H9 (cell line): ENCODE measurements around the gene NCAM2. TPM values are rescaled to one million over a fixed set of nuclear protein-coding genes. Genes with fewer than 3 reads are reported as not detected.

Source experiments
- DNase-seq: peaks from one replicate; pipeline ENCODE4 v3.0.0-alpha.2; 2017
- H2AFZ ChIP-seq: one replicate; pipeline ENCODE4 v1.6.1; 2013; ENCODE audit warnings: mild to moderate bottlenecking, low read length, control low read depth, moderate library complexity
- H2AK5ac ChIP-seq: 2 replicates; pipeline ENCODE4 v1.6.1; 2013; ENCODE audit warnings: low read length, control low read depth, mixed read lengths; ENCODE audit not compliant: insufficient read length
- H2BK120ac ChIP-seq: one replicate; pipeline ENCODE4 v1.6.1; 2013; ENCODE audit warnings: low read depth, mild to moderate bottlenecking, low read length, control low read depth, inconsistent platforms; ENCODE audit not compliant: poor library complexity, severe bottlenecking
- H2BK12ac ChIP-seq: 2 replicates; pipeline ENCODE4 v1.6.1; 2013; ENCODE audit warnings: low read length, control low read depth, mixed read lengths, low read depth; ENCODE audit not compliant: insufficient read length
- H2BK15ac ChIP-seq: 2 replicates; pipeline ENCODE4 v1.6.1; 2013; ENCODE audit warnings: low read depth, low read length, control low read depth
- H2BK20ac ChIP-seq: one replicate; pipeline ENCODE4 v1.6.1; 2013; ENCODE audit warnings: low read depth, mild to moderate bottlenecking, low read length, control low read depth, inconsistent platforms; ENCODE audit not compliant: poor library complexity, severe bottlenecking
- H2BK5ac ChIP-seq: 2 replicates; pipeline ENCODE4 v1.6.1; 2013; ENCODE audit warnings: low read length, control low read depth, mixed read lengths; ENCODE audit not compliant: insufficient read length
- H3K14ac ChIP-seq: 2 replicates; pipeline ENCODE4 v1.6.1; 2013; ENCODE audit warnings: low read length, control low read depth; ENCODE audit not compliant: insufficient read depth
- H3K18ac ChIP-seq: 2 replicates; pipeline ENCODE4 v1.6.1; 2013; ENCODE audit warnings: low read depth, mild to moderate bottlenecking, mixed read lengths, low read length, control low read depth; ENCODE audit not compliant: insufficient read length
- H3K23ac ChIP-seq: 2 replicates; pipeline ENCODE4 v1.6.1; 2013; ENCODE audit warnings: low read length, control low read depth, mixed read lengths, low read depth; ENCODE audit not compliant: insufficient read length
- H3K23me2 ChIP-seq: 2 replicates; pipeline ENCODE4 v1.6.1; 2013; ENCODE audit warnings: low read depth, mild to moderate bottlenecking, mixed read lengths, low read length, control low read depth; ENCODE audit not compliant: insufficient read length, poor library complexity, severe bottlenecking
- H3K27ac ChIP-seq: 2 replicates; pipeline ENCODE4 v1.5.1; 2013; ENCODE audit warnings: low read length, control low read depth, mixed read lengths, low read depth; ENCODE audit not compliant: insufficient read length
- H3K27me3 ChIP-seq: 2 replicates; pipeline ENCODE4 v1.6.1; 2013; ENCODE audit warnings: low read length, control low read depth, inconsistent platforms; ENCODE audit not compliant: insufficient read depth
- H3K4ac ChIP-seq: 2 replicates; pipeline ENCODE4 v1.6.1; 2013; ENCODE audit warnings: low read depth, mild to moderate bottlenecking, control low read depth, inconsistent platforms, low read length, moderate library complexity
- H3K4me1 ChIP-seq: 2 replicates; pipeline ENCODE4 v1.6.1; 2013; ENCODE audit warnings: low read length, control low read depth, inconsistent platforms; ENCODE audit not compliant: insufficient read depth
- H3K4me2 ChIP-seq: 2 replicates; pipeline ENCODE4 v1.6.1; 2013; ENCODE audit warnings: low read length, control low read depth, mixed read lengths; ENCODE audit not compliant: insufficient read length, insufficient read depth
- H3K56ac ChIP-seq: 2 replicates; pipeline ENCODE4 v1.6.1; 2013; ENCODE audit warnings: low read depth, mild to moderate bottlenecking, mixed read lengths, low read length, control low read depth; ENCODE audit not compliant: insufficient read length
- H3K79me1 ChIP-seq: 2 replicates; pipeline ENCODE4 v1.6.1; 2013; ENCODE audit warnings: low read depth, mild to moderate bottlenecking, moderate library complexity, low read length, control low read depth, inconsistent platforms; ENCODE audit not compliant: insufficient read depth, poor library complexity, severe bottlenecking
- H3K79me2 ChIP-seq: 2 replicates; pipeline ENCODE4 v1.6.1; 2013; ENCODE audit warnings: low read length, control low read depth, inconsistent platforms; ENCODE audit not compliant: insufficient read depth
- H3K9ac ChIP-seq: 2 replicates; pipeline ENCODE4 v1.6.1; 2013; ENCODE audit warnings: low read length, control low read depth, mixed read lengths; ENCODE audit not compliant: insufficient read length; ENCODE audit errors: extremely low read depth
- H3K9me3 ChIP-seq: one replicate; pipeline ENCODE4 v1.6.1; 2013; ENCODE audit warnings: low read depth, low read length, inconsistent platforms; ENCODE audit not compliant: control insufficient read depth
- H3T11ph ChIP-seq: one replicate; pipeline ENCODE4 v1.6.1; 2013; ENCODE audit warnings: mild to moderate bottlenecking, low read length, control low read depth, inconsistent platforms
- H4K20me1 ChIP-seq: one replicate; pipeline ENCODE4 v1.6.1; 2013; ENCODE audit not compliant: control insufficient read depth, insufficient read length, insufficient read depth
- H4K5ac ChIP-seq: 2 replicates; pipeline ENCODE4 v1.6.1; 2013; ENCODE audit warnings: low read depth, mild to moderate bottlenecking, mixed read lengths, low read length, control low read depth; ENCODE audit not compliant: insufficient read length
- H4K8ac ChIP-seq: replicated peaks from 2 replicates; pipeline ENCODE4 v1.6.1; 2013; ENCODE audit warnings: low read length, control low read depth, mixed read lengths, low read depth; ENCODE audit not compliant: insufficient read length
- H4K91ac ChIP-seq: 2 replicates; pipeline ENCODE4 v1.6.1; 2013; ENCODE audit warnings: low read depth, mild to moderate bottlenecking, moderate library complexity, mixed read lengths, low read length, control low read depth; ENCODE audit not compliant: insufficient read length
- H3K27ac Mint-ChIP-seq, 3 experiments: 2 replicates in 2 of 3; 3 replicates in 1 of 3; pipeline ENCODE4 v1.8.0; 2020 to 2021; ENCODE audit warnings: mixed read lengths in 3 of 3, mild to moderate bottlenecking in 1 of 3, moderate library complexity in 1 of 3
- H3K27me3 Mint-ChIP-seq: 2 replicates; pipeline ENCODE4 v1.8.0; 2021; ENCODE audit warnings: low read depth, mild to moderate bottlenecking, moderate library complexity, mixed read lengths
- H3K36me3 Mint-ChIP-seq, 3 experiments: 2 replicates in 2 of 3; 3 replicates in 1 of 3; pipeline ENCODE4 v1.8.0; 2020 to 2021; ENCODE audit warnings: low read depth in 3 of 3, mixed read lengths in 3 of 3; ENCODE audit not compliant: insufficient read depth in 1 of 3
- H3K4me1 Mint-ChIP-seq, 2 experiments: 2 replicates each; pipeline ENCODE4 v1.8.0; 2020; ENCODE audit warnings: mixed read lengths in 2 of 2
- H3K4me3 Mint-ChIP-seq, 2 experiments: 2 replicates in 1 of 2; 3 replicates in 1 of 2; pipeline ENCODE4 v1.8.0; 2020 to 2021; ENCODE audit warnings: mild to moderate bottlenecking in 2 of 2, mixed read lengths in 2 of 2, moderate library complexity in 1 of 2
- H3K9me3 Mint-ChIP-seq, 2 experiments: 2 replicates in 1 of 2; 3 replicates in 1 of 2; pipeline ENCODE4 v1.8.0; 2020; ENCODE audit warnings: mild to moderate bottlenecking in 2 of 2, mixed read lengths in 2 of 2, moderate library complexity in 1 of 2
- CTCF ChIP-seq: fragments of 200-600 bp; sonication (generic); conservative IDR thresholded peaks from 3 replicates; pipeline ENCODE4 v1.8.0; 2021; ENCODE audit warnings: antibody characterized with exemption, mild to moderate bottlenecking
- WGBS: extraction: QIAGEN DNeasy Blood & Tissue Kit; methylation state at CpG from one replicate; pipeline ENCODE4 v1.1.7; 2013; ENCODE audit warnings: missing lambda C conversion rate, low lambda C conversion rate, mixed read lengths; ENCODE audit not compliant: insufficient read length; ENCODE audit errors: extremely low coverage; 5-methylcytosine and 5-hydroxymethylcytosine counted together
- total RNA-seq: library from RNA; stranded (reverse); gene quantifications from 2 replicates; pipeline ENCODE4 v1.2.1, GENCODE V29; 2021

NCAM2 gene
- total RNA-seq, 1 experiment from 2014 or later: 2.2 TPM

DNA sequence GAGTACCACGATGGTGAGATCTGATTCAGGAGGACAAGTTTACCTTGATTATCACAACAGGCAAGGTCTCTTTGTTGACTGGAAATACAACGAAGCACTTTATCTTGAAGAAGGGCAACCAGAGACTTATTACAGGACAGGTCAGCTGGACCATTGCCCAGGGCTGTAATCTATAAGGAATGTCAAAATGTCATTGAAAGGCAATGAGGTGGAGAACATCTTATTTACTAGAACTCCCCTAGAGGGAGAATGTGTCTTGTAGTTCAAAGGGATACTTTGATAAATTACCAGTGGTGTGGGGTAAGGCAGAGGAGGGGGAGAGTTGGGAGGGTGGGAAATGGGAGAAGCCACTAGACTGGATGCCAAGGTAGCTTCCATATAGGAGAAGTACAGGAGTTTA is 212.3 kb downstream of the NCAM2 start:
- H4K5ac ChIP-seq: no peak overlapping the region
- H4K8ac ChIP-seq: no peak overlapping the region
- no peak overlapping the region for H2AFZ ChIP-seq
- no peak overlapping the region for H3T11ph ChIP-seq
- no peak overlapping the region for H2BK12ac ChIP-seq
- no peak overlapping the region for H3K4ac ChIP-seq
- no peak overlapping the region for H3K4me2 ChIP-seq
- DNase-seq: no peak
- Mint-ChIP-seq H3K4me1 (no peaks in the 10 kb centered on the region), H3K9me3 (no peaks in the 10 kb centered on the region), H3K4me3 (no peak overlapping the region), H3K36me3 (no peaks in the 10 kb centered on the region), H3K27me3 (no peaks in the 10 kb centered on the region), H3K27ac (no peak overlapping the region)
- H4K20me1 ChIP-seq: no peaks in the 10 kb centered on the region
- H3K27ac ChIP-seq: no peak overlapping the region
- no peaks in the 10 kb centered on the region for H3K4me1 ChIP-seq
- no peaks in the 10 kb centered on the region for H3K23me2 ChIP-seq
- no peak overlapping the region for H4K91ac ChIP-seq
- H3K14ac ChIP-seq: no peak overlapping the region
- TF ChIP-seq CTCF: no peak
- no peak overlapping the region for H3K56ac ChIP-seq
- no peak overlapping the region for H2BK5ac ChIP-seq
- no peak overlapping the region for H2BK20ac ChIP-seq
- H2BK15ac ChIP-seq: no peak overlapping the region
- no peak overlapping the region for H3K18ac ChIP-seq
- no peak overlapping the region for H3K9ac ChIP-seq
- no peaks in the 10 kb centered on the region for H3K79me2 ChIP-seq
- H3K27me3 ChIP-seq: no peaks in the 10 kb centered on the region
- no peaks in the 10 kb centered on the region for H3K79me1 ChIP-seq
- WGBS: no CpG with 5 or more reads among the region's 2 CpGs
- no peaks in the 10 kb centered on the region for H3K9me3 ChIP-seq
- H2AK5ac ChIP-seq: no peak overlapping the region
- no peak overlapping the region for H2BK120ac ChIP-seq
- H3K23ac ChIP-seq: no peak overlapping the region
